ENCODE measurements around the gene ESAM. TPM values are rescaled to one million over a fixed set of nuclear protein-coding genes. Genes with fewer than 3 reads are reported as not detected.

Gene ESAM
- total RNA-seq, 6 experiments from 2014 or later: 6.1 to 15.3 (median 9.7) TPM

DNA sequence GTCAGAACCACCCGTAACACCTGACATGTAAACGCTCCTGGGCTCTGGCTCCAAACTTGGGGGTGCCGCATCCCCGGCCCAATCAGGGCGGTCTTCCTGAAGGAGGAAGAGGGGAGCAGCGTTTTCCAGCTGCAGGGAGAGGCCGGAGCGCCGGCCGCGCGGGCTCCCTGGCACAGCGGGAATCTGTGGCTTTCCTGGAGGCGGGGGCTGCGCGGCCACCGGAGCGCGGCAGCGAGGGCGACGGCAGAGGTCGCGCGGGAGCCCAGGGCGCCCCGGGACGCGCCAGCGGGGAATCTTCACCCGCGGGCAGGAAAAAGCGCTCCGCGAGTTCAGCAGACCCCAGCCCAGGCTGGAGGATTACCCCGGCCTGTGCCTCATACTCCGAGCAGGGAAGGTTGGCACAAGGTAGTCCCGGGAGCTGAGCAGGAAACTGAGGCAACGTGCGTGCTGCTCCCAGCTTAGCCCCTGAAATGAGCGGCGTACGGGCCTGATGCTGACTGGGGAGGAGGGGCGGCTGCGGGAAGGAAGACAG, 600 bp upstream of the ESAM start:
- H3K36me3 ChIP-seq: peaks cover 0 to 14% (median 0%) of the 10 kb centered on the region in 4 donors
- H3K4me1 ChIP-seq: peaks cover 0 to 29% (median 5%) of the 10 kb centered on the region in 4 donors
- H3K4me3 ChIP-seq: peak overlapping the region; percentile 53 to 55 (median 54)
- peak in 3 of 4 donors; percentile 4 to 16 (median 6) for ATAC-seq
- no peak for DNase-seq
- WGBS (ENCODE audit: insufficient coverage, low coverage, low lambda C conversion rate, missing lambda C conversion rate): 0% methylated on average over 16 of the region's 45 CpGs
- no peaks in the 10 kb centered on the region for H3K9me3 ChIP-seq
- H3K27me3 ChIP-seq: peaks cover 0 to 25% of the 10 kb centered on the region in 2 donors
- TF ChIP-seq, protein P1, sequence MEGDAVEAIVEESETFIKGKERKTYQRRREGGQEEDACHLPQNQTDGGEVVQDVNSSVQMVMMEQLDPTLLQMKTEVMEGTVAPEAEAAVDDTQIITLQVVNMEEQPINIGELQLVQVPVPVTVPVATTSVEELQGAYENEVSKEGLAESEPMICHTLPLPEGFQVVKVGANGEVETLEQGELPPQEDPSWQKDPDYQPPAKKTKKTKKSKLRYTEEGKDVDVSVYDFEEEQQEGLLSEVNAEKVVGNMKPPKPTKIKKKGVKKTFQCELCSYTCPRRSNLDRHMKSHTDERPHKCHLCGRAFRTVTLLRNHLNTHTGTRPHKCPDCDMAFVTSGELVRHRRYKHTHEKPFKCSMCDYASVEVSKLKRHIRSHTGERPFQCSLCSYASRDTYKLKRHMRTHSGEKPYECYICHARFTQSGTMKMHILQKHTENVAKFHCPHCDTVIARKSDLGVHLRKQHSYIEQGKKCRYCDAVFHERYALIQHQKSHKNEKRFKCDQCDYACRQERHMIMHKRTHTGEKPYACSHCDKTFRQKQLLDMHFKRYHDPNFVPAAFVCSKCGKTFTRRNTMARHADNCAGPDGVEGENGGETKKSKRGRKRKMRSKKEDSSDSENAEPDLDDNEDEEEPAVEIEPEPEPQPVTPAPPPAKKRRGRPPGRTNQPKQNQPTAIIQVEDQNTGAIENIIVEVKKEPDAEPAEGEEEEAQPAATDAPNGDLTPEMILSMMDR (IDR thresholded peaks at IDR 0.05): no peak
- no peak for TF ChIP-seq POLR2A (IDR thresholded peaks at IDR 0.05)
- H3K27ac ChIP-seq: peak overlapping the region; percentile 29 to 53 (median 36)
- intact Hi-C loops (cut with DNase I): loop anchor here (5.0 kb wide), 1 partner anchor 90 kb away; the partner anchor contains the start of genes SIAE (in 2 of the 2) and SPA17 (in 2 of the 2)

DNA sequence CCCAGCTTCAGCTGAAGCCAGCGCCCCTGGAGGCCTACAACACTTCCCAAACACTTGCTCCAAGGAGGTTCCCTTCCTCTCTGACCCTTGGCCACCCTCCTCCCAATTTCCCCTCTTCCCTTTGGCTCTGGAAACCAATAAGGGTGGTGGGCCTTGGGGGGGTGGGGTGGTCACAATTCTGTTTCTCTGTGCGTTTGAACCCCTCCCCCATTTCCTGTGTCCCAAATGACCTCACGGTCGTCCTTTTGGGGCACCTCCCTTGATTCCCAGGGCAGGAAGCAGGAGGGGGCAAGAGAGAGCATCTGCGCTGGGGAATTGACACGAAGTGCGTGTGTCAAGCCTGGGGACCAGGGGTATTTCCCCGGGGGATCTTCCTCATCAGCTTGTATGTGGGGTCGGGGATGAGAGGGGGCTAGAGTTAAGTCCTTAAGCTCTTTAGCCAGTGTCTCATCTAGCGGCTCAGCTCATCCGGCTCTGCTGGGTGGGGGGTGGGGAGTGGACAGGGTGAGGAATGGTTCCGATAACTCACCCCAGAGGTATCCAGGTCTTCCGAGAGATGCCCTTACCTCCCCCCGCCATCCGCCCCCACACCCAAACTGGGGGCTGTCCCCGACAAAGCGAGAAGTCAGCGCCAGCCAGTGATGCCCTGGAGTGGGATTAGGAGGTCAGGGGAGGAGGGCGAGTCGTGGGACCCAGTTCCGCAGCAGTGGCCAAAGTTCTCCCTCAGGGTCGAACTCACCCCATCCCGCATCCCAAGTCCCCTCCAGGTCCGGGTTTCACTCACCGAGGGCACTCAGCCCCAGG, 587 bp downstream of the ESAM start:
- H3K4me1 ChIP-seq: peaks cover 0 to 29% (median 5%) of the 10 kb centered on the region in 4 donors
- H3K9me3 ChIP-seq: no peaks in the 10 kb centered on the region
- DNase-seq: no peak
- H3K27ac ChIP-seq: peak overlapping the region; percentile 59 to 87 (median 67)
- no peak for ATAC-seq
- intact Hi-C loops (cut with DNase I): loop anchor here (5.0 kb wide), 1 partner anchor 89 kb away; the partner anchor contains the start of genes SIAE (in 2 of the 2) and SPA17 (in 2 of the 2)
- 8% methylated on average over 8 of the region's 25 CpGs for WGBS (ENCODE audit: insufficient coverage, low coverage, low lambda C conversion rate, missing lambda C conversion rate)
- peaks cover 0 to 25% of the 10 kb centered on the region in 2 donors for H3K27me3 ChIP-seq
- H3K4me3 ChIP-seq: peak overlapping the region; percentile 53 to 55 (median 54)
- TF ChIP-seq, protein P1 (IDR thresholded peaks at IDR 0.05): no peak
- TF ChIP-seq POLR2A (IDR thresholded peaks at IDR 0.05): no peak
- H3K36me3 ChIP-seq: peaks cover 0 to 2% (median 0%) of the 10 kb centered on the region in 4 donors

DNA sequence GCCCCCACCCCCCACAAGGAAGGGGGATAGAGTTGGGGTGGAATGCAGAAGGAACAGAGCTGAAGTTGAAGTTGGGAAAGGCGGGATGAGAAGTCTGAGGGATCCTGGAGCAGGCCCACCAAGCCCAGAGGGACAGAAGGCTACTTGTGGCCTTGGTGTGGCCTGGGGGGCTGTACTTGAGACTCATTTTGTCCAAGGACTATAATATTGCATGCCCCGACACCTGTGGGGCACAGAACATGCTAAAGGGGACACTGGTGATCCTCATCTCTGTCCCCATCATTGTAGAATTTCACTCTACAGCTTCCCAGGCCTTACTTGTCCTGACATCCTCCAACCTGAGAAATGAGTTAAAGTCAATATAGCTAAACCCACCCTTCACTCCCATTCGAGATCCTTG, 1.3 kb downstream of the ESAM start:
- Histone ChIP-seq H3K36me3 (no peaks in the 10 kb centered on the region), H3K4me1 (peaks cover 0 to 29% (median 5%) of the 10 kb centered on the region in 4 donors), H3K9me3 (no peaks in the 10 kb centered on the region), H3K27me3 (peaks cover 0 to 25% of the 10 kb centered on the region in 2 donors), H3K4me3 (peak overlapping the region; percentile 53 to 55 (median 54)), H3K27ac (peak overlapping the region; percentile 59 to 87 (median 67))
- TF ChIP-seq, protein P1 (IDR thresholded peaks at IDR 0.05): no peak
- no peak for TF ChIP-seq POLR2A (IDR thresholded peaks at IDR 0.05)
- ATAC-seq (no peak), DNase-seq (no peak)
- intact Hi-C loops (cut with DNase I): loop anchor here (5.0 kb wide), 1 partner anchor 89 kb away; the partner anchor contains the start of genes SIAE (in 2 of the 2) and SPA17 (in 2 of the 2)
- 25% methylated on average over 1 of the region's 3 CpGs for WGBS (ENCODE audit: insufficient coverage, low coverage, low lambda C conversion rate, missing lambda C conversion rate)

DNA sequence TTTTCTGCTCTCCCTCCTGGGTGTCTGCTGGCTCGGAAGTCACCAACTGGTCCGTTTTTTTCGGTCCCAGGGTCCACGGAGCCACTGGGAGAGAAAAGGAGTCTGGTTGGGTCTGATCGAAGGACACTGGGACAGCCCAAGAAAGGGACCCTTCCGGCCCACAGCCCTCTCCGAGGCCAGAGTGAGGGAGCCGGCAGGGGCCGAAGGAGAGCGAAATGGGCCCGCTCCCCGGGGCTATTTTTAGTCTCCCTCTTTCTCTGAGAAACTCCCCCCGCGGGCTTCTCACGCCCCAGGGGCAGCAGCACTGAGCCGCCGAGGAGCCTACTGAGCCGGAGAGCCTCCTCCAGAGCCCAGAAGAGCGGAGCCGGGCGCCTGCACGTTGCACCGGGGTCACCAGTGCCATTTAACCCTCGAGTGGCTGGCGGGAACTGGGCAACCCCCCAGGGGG, 1.9 kb downstream of the ESAM start:
- H3K36me3 ChIP-seq: no peaks in the 10 kb centered on the region
- WGBS (ENCODE audit: insufficient coverage, low coverage, low lambda C conversion rate, missing lambda C conversion rate): 7% methylated on average over 6 of the region's 25 CpGs
- ATAC-seq (no peak), DNase-seq (no peak)
- TF ChIP-seq, protein P1 (IDR thresholded peaks at IDR 0.05): no peak
- no peak for TF ChIP-seq POLR2A (IDR thresholded peaks at IDR 0.05)
- peaks cover 0 to 29% (median 5%) of the 10 kb centered on the region in 4 donors for H3K4me1 ChIP-seq
- intact Hi-C loops (cut with DNase I): loop anchor here (5.0 kb wide), 1 partner anchor 88 kb away; the partner anchor contains the start of genes SIAE (in 2 of the 2) and SPA17 (in 2 of the 2)
- no peaks in the 10 kb centered on the region for H3K9me3 ChIP-seq
- peaks cover 0 to 25% of the 10 kb centered on the region in 2 donors for H3K27me3 ChIP-seq
- peak overlapping the region; percentile 53 to 55 (median 54) for H3K4me3 ChIP-seq
- peak overlapping the region; percentile 59 to 87 (median 67) for H3K27ac ChIP-seq

Data from right lobe of liver (tissue), 6 donors.